HG02943 (cell line): ENCODE measurements around the gene GHRL.
A peak's percentile ranks its signal among the peaks of the same experiment; 100 is the strongest.

Experiments
- ATAC-seq: cut with Tn5 transposase; IDR thresholded peaks from one replicate; pipeline ENCODE4 v1.9.1; 2021; ENCODE audit warnings: mild to moderate bottlenecking, low read depth, moderate library complexity; ENCODE audit not compliant: unreplicated experiment

Gene GHRL

GRCh38 chr3:10292505-10293419 lies at the start of gene GHRL:
Gene GHRL, minus strand, starts transcription at chr3:10292947. Its CDS starts 2,767 bp downstream, at chr3:10290180.
- ATAC-seq, result peak; percentile 60

DNA sequence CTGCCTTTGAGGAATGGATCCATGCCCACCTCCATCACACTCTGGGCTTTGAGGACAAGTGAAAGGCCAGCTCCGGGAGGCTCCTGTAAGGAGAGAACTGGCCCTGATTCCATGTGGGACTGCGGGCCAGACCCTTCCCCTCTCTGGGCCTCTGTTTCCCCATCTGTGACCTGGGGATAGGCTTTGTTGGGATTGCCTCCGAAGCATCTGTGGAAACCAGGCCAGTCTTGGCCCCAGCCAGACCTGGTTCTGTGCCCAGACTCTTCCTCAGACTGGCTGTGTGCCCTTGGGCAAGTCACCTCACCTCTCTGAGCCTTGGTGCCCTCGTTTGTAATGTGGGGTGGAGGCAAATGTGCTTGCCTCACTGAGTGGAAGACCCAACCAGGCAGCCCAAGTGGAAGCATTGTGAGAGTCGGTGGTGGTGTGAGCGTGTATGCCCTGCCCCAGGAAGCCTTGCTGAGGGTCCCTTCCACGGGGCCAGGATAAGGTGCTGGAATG lies 49.2 kb upstream of the GHRL start:
- no peak for ATAC-seq

DNA sequence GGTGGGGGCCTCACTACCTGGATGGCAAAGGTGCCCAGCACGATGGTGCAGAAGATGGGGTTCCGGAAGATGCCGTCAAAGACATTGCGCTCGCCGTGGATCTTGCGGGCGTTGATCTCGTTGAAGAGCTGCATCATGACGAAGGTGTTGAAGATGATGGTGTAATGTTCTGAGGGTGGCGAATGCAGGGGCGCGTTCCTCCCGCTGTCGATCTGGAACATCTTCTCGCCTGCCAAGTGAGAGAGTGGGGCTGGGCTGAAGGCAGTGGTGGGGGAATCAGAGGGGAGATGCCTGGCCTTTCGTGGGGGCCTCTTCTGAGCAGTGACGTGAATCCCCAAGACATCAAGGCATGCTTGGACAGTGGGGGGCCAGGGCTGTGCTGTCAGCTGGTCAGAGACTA lies 47.7 kb upstream of the GHRL start:
- ATAC-seq, result no peak

- ATAC-seq, result no peak
Measured at GRCh38 chr3:10340046-10340445, 47.3 kb upstream of the GHRL start.

GRCh38 chr3:10339376-10339955 lies 46.7 kb upstream of the GHRL start:
- no peak for ATAC-seq

DNA sequence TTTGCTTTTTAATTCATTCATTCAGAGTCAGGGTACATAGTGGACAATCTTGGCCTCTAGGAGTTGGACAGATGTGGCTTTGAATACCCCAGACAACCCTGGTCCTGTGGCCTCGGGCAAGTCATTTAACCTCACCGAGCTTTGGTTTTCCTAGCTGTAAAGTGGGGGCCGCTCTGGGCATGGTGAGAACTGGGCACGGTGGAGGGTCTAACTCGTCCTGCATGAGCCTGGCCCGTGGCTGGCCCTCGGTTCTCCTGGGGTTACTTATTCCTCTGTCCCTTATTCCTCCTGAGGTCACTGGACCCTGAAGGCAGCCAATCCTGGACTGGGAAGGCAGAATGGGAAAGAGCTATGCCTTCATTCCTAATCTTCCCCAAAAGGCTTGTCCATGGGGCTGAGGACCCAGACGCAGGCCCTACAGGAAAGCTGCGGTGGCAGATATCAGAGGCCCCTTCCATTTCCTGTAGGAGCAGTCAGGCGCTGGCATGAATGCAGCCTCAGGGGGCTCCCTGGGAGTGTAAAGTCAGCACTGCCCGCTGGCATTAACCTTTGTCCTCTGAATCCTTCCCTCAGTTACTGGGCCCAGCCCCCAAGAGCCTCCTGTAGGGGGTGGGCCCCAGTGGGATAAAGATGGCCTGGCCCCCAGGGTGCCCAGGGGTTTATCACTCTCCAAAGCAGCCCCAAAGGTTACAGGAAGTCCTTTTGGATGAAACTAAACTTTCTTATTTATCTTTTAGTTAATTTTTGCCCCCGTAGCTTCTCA lies 46.0 kb upstream of the GHRL start:
- no peak for ATAC-seq

DNA sequence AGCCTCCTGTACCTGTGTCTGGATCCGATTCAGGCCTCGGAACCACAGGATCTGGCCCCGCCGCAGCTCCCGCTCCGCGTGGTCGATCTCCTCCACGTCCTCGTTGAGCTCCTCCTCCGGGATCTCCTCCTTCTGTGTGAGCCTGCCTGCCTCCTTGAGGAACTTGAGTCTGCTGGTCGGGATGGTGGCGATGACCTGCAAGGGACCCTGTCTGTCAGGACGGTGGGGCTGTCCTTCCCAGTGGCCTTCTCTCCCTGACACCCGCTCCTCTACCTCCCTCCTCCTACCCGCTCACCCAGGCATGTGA lies 45.4 kb upstream of the GHRL start:
- no peak for ATAC-seq

DNA sequence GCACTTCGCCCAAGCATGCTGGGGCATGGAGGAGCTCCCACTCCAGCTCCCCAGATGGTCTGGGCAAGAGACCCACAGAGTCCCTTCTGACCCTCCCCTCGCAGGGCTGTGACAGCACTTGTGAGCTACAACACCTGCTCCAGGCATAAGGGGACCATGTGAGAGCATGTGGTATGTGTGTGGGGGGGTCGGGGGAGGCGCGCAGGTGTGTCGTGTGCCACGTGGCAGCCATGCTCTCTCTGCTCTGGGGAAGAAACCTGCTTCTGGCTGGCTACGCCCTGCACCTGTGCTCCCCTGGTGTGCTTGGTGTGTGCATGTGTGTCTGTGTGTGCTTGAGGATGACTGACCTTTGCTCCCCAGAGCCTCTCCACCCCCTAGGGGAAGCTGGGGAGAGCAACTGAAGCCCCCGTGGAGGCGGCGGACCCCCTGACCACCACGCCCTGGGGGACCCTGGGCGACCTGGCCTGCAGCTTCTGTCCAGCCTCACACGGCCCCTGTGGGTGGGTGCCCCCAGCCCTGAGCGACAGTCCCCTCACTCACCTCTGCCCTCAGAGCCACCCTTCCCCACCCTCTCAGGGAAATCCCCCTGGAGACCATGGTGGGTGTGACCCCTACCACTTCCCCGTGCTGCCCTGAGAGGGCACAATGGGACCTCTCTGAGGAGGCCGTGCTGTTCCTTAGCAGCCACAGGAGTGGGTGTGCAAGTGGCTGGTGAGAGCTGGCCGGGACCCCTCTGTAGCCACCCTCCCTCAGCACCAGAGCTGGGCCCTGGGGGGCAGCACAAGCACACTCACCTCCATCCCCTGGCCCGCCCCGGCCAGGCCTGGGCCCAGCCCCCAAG lies 44.8 kb upstream of the GHRL start:
- no peak for ATAC-seq

DNA sequence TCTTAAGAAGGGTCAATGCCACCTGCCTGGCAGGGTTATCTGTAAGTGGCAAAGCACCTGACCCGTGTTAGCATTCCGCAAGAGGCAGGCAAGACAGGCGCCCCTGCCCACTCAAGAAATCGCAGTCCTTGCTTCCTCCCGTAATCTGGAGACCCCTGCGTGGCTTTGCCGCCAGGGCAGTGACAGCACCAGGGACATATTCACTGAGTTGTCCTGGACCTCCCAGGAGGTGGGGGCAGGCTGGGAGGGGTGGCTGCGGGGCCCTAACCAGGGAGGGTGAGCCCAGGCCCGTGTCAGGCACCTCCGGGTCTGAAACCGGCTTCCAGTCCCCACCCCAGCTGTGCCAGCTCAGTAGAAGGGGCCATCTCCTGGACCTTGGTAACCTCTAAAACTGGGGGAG lies 44.0 kb upstream of the GHRL start:
- no peak for ATAC-seq

DNA sequence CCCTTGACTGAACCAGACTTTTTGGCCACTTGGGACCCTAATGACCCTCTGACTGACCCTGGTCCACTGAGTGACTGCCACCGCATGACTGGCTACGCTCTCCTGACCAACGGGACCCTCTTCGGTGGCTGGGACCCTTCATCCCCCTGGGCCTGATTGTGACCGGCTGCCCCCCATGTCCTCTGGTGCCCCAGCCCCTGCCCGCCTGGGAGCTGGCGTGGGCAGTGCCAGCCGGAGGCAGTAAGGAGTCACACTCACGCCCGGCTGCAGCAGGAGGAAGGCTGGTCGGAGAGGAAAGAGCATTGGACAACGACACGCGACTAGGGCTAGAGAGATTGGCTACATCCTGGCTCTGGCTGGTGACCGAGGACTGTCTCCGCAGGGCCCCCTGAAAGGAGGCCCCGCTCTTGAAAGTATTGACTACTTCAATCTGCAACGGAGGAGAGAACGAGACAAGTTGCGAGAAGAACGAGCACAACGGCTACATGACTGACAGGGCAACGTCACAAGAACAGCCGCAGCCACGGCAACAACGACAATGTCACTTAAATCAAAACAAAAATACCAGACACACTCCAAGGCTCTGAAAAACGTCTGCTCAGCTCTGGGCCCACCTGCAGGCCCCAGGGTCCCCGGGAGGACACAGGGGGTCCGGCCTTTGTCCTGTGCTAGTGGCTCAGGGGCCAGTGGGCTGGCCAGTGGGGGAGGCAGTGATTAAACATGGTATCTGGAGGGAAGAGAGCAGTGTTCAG lies 43.3 kb upstream of the GHRL start:
- ATAC-seq, result no peak

DNA sequence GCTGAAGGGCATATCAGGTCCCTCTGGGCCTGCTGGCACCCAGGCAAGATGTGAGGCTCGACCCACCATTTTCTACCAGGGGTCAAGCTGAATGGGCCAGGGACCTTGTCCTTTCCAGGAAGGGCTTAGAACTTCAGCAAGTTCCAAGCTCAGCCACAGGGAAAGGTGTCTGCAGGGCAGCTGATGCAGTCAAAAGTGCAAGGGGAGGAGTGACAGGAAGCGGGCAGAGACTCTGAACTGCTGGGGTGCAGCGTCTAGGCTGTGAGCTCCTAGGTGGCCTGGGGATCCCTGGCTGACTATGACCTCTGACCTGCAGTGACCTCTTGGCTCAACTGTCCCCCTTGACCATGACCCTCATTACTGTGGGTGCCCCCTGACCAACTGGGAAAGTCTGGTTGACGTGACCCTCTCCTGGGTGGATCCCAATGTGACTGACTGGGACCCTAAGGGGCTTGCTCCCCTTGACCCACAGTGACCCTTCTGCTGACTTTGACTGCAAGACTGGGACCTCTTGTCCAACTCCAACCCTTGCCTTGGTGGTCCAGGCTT lies 42.5 kb upstream of the GHRL start:
- no peak for ATAC-seq

GRCh38 chr3:10334459-10334858 lies 41.7 kb upstream of the GHRL start:
- ATAC-seq, result no peak

DNA sequence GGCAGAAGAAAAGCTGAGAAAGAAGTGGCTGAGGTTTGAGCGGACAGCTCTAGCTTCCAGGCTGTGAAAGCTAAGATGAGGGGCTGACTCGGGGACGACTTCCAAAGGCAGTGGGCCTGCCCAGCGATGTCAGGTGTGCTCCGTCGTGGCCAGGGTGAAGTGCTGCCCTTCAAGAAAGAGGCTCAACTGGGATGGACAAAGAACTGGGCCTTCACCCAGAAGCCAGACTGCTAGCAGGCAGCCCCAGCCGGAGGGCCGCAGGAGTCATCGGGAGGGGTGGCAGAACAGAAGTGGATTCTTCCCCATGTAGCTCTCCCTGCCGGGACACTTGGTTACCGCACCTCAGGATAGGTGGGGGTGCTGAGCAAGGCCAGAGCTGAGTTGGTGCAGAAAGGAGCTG lies 41.3 kb upstream of the GHRL start:
- no peak for ATAC-seq

GRCh38 chr3:10333349-10333650 lies 40.6 kb upstream of the GHRL start:
- ATAC-seq, result no peak

GRCh38 chr3:10332481-10333348 lies 40.0 kb upstream of the GHRL start:
- no peak for ATAC-seq

GRCh38 chr3:10331320-10331719 lies 38.6 kb upstream of the GHRL start:
- ATAC-seq, result no peak

DNA sequence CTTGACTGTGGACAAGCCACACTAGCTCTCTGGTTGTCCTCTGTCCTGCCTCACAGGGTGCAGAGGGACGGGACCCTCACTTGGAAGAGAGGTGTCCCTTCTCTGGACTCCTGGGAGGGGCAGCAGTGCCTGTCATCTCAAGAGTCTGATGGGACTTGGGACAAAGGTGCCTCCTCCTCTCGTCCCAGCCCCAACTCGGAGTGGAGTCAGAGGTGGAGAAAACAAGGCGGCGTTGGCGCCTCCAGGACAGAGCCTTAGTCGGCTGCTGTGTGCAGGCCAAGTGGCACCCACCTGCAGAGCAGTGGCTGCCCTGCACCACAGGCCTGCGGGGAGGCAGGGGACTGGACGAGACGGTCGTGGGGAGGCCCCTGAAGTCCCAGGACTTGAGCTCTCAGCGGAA lies 37.6 kb upstream of the GHRL start:
- no peak for ATAC-seq

DNA sequence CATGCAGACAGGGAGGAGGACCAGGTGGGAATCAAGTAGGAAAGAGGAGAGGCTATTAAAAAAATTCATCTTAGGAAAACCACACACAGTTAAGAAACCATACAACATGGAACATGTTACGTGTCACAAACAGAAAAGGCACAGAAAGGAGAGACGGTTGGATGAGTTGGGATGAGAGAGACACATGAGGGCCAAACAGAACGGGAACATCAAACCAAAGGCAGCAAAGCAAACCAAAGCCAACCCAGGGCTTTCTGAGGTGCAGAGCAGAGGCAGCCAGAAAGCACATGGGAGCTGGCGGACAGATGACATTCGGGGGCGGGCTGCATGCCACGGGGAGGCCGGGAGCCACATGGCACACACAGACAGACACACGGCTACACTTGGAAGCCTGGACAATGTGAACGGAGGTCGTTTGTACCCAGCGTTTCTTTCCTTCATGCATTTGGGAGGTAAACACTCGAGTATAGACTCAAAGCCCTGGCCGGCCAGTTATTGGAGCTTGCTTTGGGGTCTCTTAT lies 36.8 kb upstream of the GHRL start:
- ATAC-seq, result no peak
